ENCODE measurements around the gene PRICKLE4. TPM values are rescaled to one million over a fixed set of nuclear protein-coding genes. Genes with fewer than 3 reads are reported as not detected.

Gene PRICKLE4
- total and polyA plus RNA-seq, 2 of the 13 experiments (the other 11 are each of a cell fraction or from before 2014, with no cell fraction given), result 0.92 to 1.2 TPM

DNA sequence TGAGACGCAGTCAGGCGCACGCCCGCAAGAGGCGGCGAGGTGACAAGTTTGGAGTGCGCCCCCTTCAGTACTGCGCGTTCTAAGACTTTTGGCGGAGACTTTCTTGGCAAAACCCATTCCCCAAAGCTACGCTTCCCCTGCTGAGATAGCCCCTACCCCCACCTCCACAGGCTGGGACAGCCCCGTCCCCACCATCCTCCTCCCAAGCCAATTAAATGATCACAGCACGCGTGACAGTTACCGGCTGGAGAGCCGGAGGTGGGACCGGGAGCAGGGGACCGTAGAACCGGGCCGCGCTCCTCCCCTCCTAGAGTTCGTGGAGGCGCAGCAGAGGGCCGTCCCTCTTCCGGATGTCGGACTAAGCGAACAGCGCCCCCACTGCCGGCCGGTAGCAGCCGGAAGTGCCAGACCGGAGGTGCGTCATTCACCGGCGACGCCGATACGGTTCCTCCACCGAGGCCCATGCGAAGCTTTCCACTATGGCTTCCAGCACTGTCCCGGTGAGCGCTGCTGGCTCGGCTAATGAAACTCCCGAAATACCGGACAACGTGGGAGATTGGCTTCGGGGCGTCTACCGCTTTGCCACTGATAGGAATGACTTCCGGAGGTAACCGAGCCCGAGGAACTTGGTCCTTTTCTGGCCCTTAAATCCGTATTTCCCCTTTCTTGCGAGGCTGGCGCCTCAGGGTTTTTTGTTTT lies 6.8 kb downstream of the PRICKLE4 start, which contains the start of gene TOMM6 (continued):
- peak; percentile 78; the same call in 1 of the 2 replicates for TF ChIP-seq SNAPC5 (CRISPR knock-in tag; IDR thresholded peaks at IDR 0.05; ENCODE audit: borderline replicate concordance)
- TF ChIP-seq REL (CRISPR knock-in tag; conservative IDR thresholded peaks at IDR 0.05), result peak; percentile 48; the same call in 1 of the 2 replicates
- peak; percentile 21 for TF ChIP-seq STAG1 (CRISPR knock-in tag; IDR thresholded peaks at IDR 0.05)
- TF ChIP-seq ZNF720 (CRISPR knock-in tag; IDR thresholded peaks at IDR 0.05), result 0 out of 2 replicates have a peak, but pooled peaks have one; percentile 12
- TF ChIP-seq HNRNPK (IDR thresholded peaks at IDR 0.05; ENCODE audit: low read depth, low read length, poor library complexity, severe bottlenecking), result no peak
- TF ChIP-seq MAZ (IDR thresholded peaks at IDR 0.05; ENCODE audit: borderline replicate concordance, low read depth, low read length), result peak; percentile 85
- TF ChIP-seq MAZ (CRISPR knock-in tag; IDR thresholded peaks at IDR 0.05; ENCODE audit: low read depth), result peak; percentile 97
- TF ChIP-seq, protein P1, sequence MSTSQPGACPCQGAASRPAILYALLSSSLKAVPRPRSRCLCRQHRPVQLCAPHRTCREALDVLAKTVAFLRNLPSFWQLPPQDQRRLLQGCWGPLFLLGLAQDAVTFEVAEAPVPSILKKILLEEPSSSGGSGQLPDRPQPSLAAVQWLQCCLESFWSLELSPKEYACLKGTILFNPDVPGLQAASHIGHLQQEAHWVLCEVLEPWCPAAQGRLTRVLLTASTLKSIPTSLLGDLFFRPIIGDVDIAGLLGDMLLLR (CRISPR knock-in tag; IDR thresholded peaks at IDR 0.05), result 0 out of 2 replicates have a peak, but pooled peaks have one; percentile 53
- no peak for TF ChIP-seq NFIB (CRISPR knock-in tag; IDR thresholded peaks at IDR 0.05; ENCODE audit: borderline replicate concordance)
- peak; percentile 97 for TF ChIP-seq ZNF430 (CRISPR knock-in tag; IDR thresholded peaks at IDR 0.05)
- 0 out of 2 replicates have a peak, but pooled peaks have one; percentile 67 for TF ChIP-seq ZNF367 (CRISPR knock-in tag; IDR thresholded peaks at IDR 0.05; ENCODE audit: borderline replicate concordance)
- no peak for TF ChIP-seq NR3C1 (CRISPR knock-in tag; IDR thresholded peaks at IDR 0.05)
- peak; percentile 74; the same call in 1 of the 2 replicates for TF ChIP-seq SAFB2 (CRISPR knock-in tag; IDR thresholded peaks at IDR 0.05; ENCODE audit: borderline replicate concordance, low read depth)
- TF ChIP-seq ZEB1 (IDR thresholded peaks at IDR 0.05; ENCODE audit: insufficient replicate concordance, low read depth), result no peak
- no peak for TF ChIP-seq FLYWCH1 (CRISPR knock-in tag; IDR thresholded peaks at IDR 0.05)
- TF ChIP-seq, protein P2, sequence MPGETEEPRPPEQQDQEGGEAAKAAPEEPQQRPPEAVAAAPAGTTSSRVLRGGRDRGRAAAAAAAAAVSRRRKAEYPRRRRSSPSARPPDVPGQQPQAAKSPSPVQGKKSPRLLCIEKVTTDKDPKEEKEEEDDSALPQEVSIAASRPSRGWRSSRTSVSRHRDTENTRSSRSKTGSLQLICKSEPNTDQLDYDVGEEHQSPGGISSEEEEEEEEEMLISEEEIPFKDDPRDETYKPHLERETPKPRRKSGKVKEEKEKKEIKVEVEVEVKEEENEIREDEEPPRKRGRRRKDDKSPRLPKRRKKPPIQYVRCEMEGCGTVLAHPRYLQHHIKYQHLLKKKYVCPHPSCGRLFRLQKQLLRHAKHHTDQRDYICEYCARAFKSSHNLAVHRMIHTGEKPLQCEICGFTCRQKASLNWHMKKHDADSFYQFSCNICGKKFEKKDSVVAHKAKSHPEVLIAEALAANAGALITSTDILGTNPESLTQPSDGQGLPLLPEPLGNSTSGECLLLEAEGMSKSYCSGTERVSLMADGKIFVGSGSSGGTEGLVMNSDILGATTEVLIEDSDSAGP (CRISPR knock-in tag; IDR thresholded peaks at IDR 0.05; ENCODE audit: borderline replicate concordance), result peak; percentile 93; the same call in 1 of the 2 replicates
- no peak for TF ChIP-seq RARG (CRISPR knock-in tag; IDR thresholded peaks at IDR 0.05; ENCODE audit: low read depth)
- peak; percentile 93 for TF ChIP-seq MIER3 (CRISPR knock-in tag; IDR thresholded peaks at IDR 0.05; ENCODE audit: borderline replicate concordance)
- peak; percentile 77 for TF ChIP-seq ZKSCAN8 (CRISPR knock-in tag; IDR thresholded peaks at IDR 0.05; ENCODE audit: borderline replicate concordance)
- TF ChIP-seq ATF1 (CRISPR knock-in tag; IDR thresholded peaks at IDR 0.05), result peak; percentile 98
- no peak for TF ChIP-seq ZNF660 (CRISPR knock-in tag; IDR thresholded peaks at IDR 0.05; ENCODE audit: borderline replicate concordance, low read depth)
- TF ChIP-seq DRAP1 (CRISPR knock-in tag; IDR thresholded peaks at IDR 0.05), result peak; percentile 82
- 0 out of 2 replicates have a peak, but pooled peaks have one; percentile 74 for TF ChIP-seq PRMT3 (CRISPR knock-in tag; IDR thresholded peaks at IDR 0.05; ENCODE audit: borderline replicate concordance, low read depth)
- no peak; the same call in 1 of the 2 replicates for TF ChIP-seq ZNF275 (CRISPR knock-in tag; IDR thresholded peaks at IDR 0.05; ENCODE audit: borderline replicate concordance)
- TF ChIP-seq MTA3 (CRISPR knock-in tag; IDR thresholded peaks at IDR 0.05), result no peak
- TF ChIP-seq MTF2 (CRISPR knock-in tag; IDR thresholded peaks at IDR 0.05; ENCODE audit: borderline replicate concordance), result peak; percentile 4; the same call in 1 of the 2 replicates

Measured in HepG2 (cell line).